Measurements from ENCODE around the gene SPEF2.

DNA sequence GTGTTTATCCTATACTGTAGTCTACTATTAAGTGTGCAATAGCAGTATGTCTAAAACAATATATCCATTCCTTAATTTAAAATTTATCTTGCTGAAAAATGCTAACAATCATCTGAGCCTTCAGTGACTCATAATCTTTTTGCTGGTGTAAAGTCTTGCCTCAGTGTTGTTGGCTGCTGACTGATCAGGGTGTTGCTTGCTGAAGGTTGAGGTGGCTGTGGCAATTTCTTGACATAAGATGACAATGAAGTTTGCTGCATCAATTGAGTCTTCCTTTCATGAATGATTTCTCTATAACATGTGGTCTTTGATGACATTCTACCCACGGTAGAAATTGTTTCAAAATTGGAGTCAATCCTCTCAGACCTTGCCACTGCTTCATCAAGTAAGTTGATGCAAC lies 24.3 kb upstream of the SPEF2 start:
- TF ChIP-seq, protein P1, sequence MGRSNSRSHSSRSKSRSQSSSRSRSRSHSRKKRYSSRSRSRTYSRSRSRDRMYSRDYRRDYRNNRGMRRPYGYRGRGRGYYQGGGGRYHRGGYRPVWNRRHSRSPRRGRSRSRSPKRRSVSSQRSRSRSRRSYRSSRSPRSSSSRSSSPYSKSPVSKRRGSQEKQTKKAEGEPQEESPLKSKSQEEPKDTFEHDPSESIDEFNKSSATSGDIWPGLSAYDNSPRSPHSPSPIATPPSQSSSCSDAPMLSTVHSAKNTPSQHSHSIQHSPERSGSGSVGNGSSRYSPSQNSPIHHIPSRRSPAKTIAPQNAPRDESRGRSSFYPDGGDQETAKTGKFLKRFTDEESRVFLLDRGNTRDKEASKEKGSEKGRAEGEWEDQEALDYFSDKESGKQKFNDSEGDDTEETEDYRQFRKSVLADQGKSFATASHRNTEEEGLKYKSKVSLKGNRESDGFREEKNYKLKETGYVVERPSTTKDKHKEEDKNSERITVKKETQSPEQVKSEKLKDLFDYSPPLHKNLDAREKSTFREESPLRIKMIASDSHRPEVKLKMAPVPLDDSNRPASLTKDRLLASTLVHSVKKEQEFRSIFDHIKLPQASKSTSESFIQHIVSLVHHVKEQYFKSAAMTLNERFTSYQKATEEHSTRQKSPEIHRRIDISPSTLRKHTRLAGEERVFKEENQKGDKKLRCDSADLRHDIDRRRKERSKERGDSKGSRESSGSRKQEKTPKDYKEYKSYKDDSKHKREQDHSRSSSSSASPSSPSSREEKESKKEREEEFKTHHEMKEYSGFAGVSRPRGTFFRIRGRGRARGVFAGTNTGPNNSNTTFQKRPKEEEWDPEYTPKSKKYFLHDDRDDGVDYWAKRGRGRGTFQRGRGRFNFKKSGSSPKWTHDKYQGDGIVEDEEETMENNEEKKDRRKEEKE (IDR thresholded peaks at IDR 0.05) = no peak
- TF ChIP-seq, protein P2, sequence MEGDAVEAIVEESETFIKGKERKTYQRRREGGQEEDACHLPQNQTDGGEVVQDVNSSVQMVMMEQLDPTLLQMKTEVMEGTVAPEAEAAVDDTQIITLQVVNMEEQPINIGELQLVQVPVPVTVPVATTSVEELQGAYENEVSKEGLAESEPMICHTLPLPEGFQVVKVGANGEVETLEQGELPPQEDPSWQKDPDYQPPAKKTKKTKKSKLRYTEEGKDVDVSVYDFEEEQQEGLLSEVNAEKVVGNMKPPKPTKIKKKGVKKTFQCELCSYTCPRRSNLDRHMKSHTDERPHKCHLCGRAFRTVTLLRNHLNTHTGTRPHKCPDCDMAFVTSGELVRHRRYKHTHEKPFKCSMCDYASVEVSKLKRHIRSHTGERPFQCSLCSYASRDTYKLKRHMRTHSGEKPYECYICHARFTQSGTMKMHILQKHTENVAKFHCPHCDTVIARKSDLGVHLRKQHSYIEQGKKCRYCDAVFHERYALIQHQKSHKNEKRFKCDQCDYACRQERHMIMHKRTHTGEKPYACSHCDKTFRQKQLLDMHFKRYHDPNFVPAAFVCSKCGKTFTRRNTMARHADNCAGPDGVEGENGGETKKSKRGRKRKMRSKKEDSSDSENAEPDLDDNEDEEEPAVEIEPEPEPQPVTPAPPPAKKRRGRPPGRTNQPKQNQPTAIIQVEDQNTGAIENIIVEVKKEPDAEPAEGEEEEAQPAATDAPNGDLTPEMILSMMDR (IDR thresholded peaks at IDR 0.05 in 2 of 3, conservative IDR thresholded peaks at IDR 0.05 in 1 of 3; ENCODE audit: control insufficient read depth in 2 of 3, extremely low read depth in 1 of 3, insufficient read depth in 1 of 3, low read depth in 3 of 3, low read length in 3 of 3) = no peak
- TF ChIP-seq EZH2 (IDR thresholded peaks at IDR 0.05; ENCODE audit: borderline replicate concordance, control insufficient read depth, low read depth, low read length) = no peak
- TF ChIP-seq RCOR1 (conservative IDR thresholded peaks at IDR 0.05; ENCODE audit: low read depth, low read length) = no peak
- TF ChIP-seq ESRRA (IDR thresholded peaks at IDR 0.05; ENCODE audit: low read length) = no peak
- no peak for TF ChIP-seq CREM (IDR thresholded peaks at IDR 0.05; ENCODE audit: low read depth)
- TF ChIP-seq LARP7 (IDR thresholded peaks at IDR 0.05) = no peak
- TF ChIP-seq SMC3 (IDR thresholded peaks at IDR 0.05; ENCODE audit: borderline replicate concordance, low read length) = no peak
- TF ChIP-seq ZZZ3 (IDR thresholded peaks at IDR 0.05; ENCODE audit: control insufficient read depth, insufficient read length, low read depth) = no peak
- TF ChIP-seq, protein P3, sequence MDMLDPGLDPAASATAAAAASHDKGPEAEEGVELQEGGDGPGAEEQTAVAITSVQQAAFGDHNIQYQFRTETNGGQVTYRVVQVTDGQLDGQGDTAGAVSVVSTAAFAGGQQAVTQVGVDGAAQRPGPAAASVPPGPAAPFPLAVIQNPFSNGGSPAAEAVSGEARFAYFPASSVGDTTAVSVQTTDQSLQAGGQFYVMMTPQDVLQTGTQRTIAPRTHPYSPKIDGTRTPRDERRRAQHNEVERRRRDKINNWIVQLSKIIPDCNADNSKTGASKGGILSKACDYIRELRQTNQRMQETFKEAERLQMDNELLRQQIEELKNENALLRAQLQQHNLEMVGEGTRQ (IDR thresholded peaks at IDR 0.05; ENCODE audit: borderline replicate concordance, low read depth, low read length) = no peak
- no peak for TF ChIP-seq EP300 (IDR thresholded peaks at IDR 0.05; ENCODE audit: borderline replicate concordance in 1 of 2, control insufficient read depth in 1 of 2, low read depth in 2 of 2, low read length in 2 of 2)
